Activated CD4-positive, CD25-positive, alpha-beta regulatory T cell treated with anti-CD3 and anti-CD28 coated beads, Interleukin-2, amount 50 U/mL, for 24 hours (primary cell): ENCODE data around the gene ARHGEF12.

Source experiments
- ATAC-seq, 2 donors: fragments of 150-1000 bp; cut with Tn5 transposase; one replicate each; pipeline ENCODE4 v1.10.0; 2021; ENCODE audit warnings: mild to moderate bottlenecking in 1 of 2, moderate library complexity in 1 of 2

The ARHGEF12 gene

GRCh38 chr11:120335908-120336640 is at the start of gene ARHGEF12:
Gene ARHGEF12 (plus strand): TSS chr11:120336413. CDS start chr11:120337244, 831 bp downstream.
- ATAC-seq, result peak; percentile 63 to 70

GRCh38 chr11:120288021-120288420 is 48.2 kb upstream of the ARHGEF12 start:
- ATAC-seq, result no peak

- no peak for ATAC-seq
Measured at GRCh38 chr11:120289426-120289825, 46.8 kb upstream of the ARHGEF12 start.

GRCh38 chr11:120290956-120291355 is 45.3 kb upstream of the ARHGEF12 start:
- ATAC-seq, result no peak

GRCh38 chr11:120293038-120293800 is 43.0 kb upstream of the ARHGEF12 start:
- ATAC-seq, result no peak

- ATAC-seq, result no peak
Measured at GRCh38 chr11:120294096-120294495, 42.1 kb upstream of the ARHGEF12 start.

GRCh38 chr11:120295099-120295498 is 41.1 kb upstream of the ARHGEF12 start:
- ATAC-seq, result no peak

- no peak for ATAC-seq
Measured at GRCh38 chr11:120296554-120296953, 39.7 kb upstream of the ARHGEF12 start.

- no peak for ATAC-seq
Measured at GRCh38 chr11:120298461-120298860, 37.8 kb upstream of the ARHGEF12 start.

- no peak for ATAC-seq
Measured at GRCh38 chr11:120302001-120302805, 34.0 kb upstream of the ARHGEF12 start.

- peak in 1 of 2 donors; percentile 83 for ATAC-seq
Measured at GRCh38 chr11:120303004-120303637, 33.1 kb upstream of the ARHGEF12 start.

GRCh38 chr11:120304526-120304925 is 31.7 kb upstream of the ARHGEF12 start:
- no peak for ATAC-seq

- ATAC-seq, result no peak
Measured at GRCh38 chr11:120305286-120305685, 30.9 kb upstream of the ARHGEF12 start.

- no peak for ATAC-seq
Measured at GRCh38 chr11:120306519-120307242, 29.5 kb upstream of the ARHGEF12 start.

- no peak for ATAC-seq
Measured at GRCh38 chr11:120307476-120307875, 28.7 kb upstream of the ARHGEF12 start.

GRCh38 chr11:120308081-120308480 is 28.1 kb upstream of the ARHGEF12 start:
- ATAC-seq, result no peak

GRCh38 chr11:120310870-120311269 is 25.3 kb upstream of the ARHGEF12 start:
- no peak for ATAC-seq

GRCh38 chr11:120314861-120315260 is 21.4 kb upstream of the ARHGEF12 start:
- no peak for ATAC-seq

- ATAC-seq, result no peak
Measured at GRCh38 chr11:120316880-120317688, 19.1 kb upstream of the ARHGEF12 start.

GRCh38 chr11:120317689-120318480 is 18.3 kb upstream of the ARHGEF12 start:
- ATAC-seq, result no peak
